Liver (tissue), 9 donors: Measurements from ENCODE around the gene CYB5D1. TPM values are rescaled to one million over a fixed set of nuclear protein-coding genes. Genes with fewer than 3 reads are reported as not detected.

Experiments used
- DNase-seq: peaks from one replicate; pipeline ENCODE4 v3.0.0-alpha.2; 2017; ENCODE audit warnings: low spot score
- H3K27ac ChIP-seq, 2 donors: one replicate each; pipeline ENCODE4 v1.7.0; 2013; ENCODE audit warnings: inconsistent platforms in 2 of 2, low read length in 2 of 2, control low read depth in 1 of 2, low read depth in 1 of 2, mild to moderate bottlenecking in 1 of 2
- H3K27me3 ChIP-seq, 4 donors: one replicate each; pipeline versions ENCODE4 v1.6.1 to v1.7.0; 2013; ENCODE audit warnings: low read length in 3 of 4, inconsistent platforms in 1 of 4, mild to moderate bottlenecking in 1 of 4, moderate library complexity in 1 of 4; ENCODE audit not compliant: control insufficient read depth in 4 of 4, insufficient read depth in 4 of 4
- H3K36me3 ChIP-seq, 4 donors: one replicate each; pipeline versions ENCODE4 v1.6.1 to v1.7.0; 2013; ENCODE audit warnings: low read length in 3 of 4, mild to moderate bottlenecking in 3 of 4, low read depth in 1 of 4, moderate library complexity in 1 of 4; ENCODE audit not compliant: control insufficient read depth in 4 of 4, insufficient read depth in 3 of 4
- H3K4me1 ChIP-seq, 4 donors: one replicate each; pipeline versions ENCODE4 v1.6.1 to v1.7.0; 2013; ENCODE audit warnings: low read length in 3 of 4, mild to moderate bottlenecking in 3 of 4, moderate library complexity in 1 of 4; ENCODE audit not compliant: control insufficient read depth in 4 of 4, insufficient read depth in 4 of 4
- H3K4me3 ChIP-seq, 3 donors: one replicate each; pipeline versions ENCODE4 v1.6.1 to v1.7.0; 2013; ENCODE audit warnings: low read length in 3 of 3, control low read depth in 1 of 3, low read depth in 1 of 3, mild to moderate bottlenecking in 1 of 3
- H3K9ac ChIP-seq, 2 donors: one replicate each; pipeline ENCODE4 v1.7.0; 2013; ENCODE audit warnings: low read length in 2 of 2, mild to moderate bottlenecking in 2 of 2, moderate library complexity in 2 of 2, control low read depth in 1 of 2, low read depth in 1 of 2
- H3K9me3 ChIP-seq, 4 donors: one replicate each; pipeline versions ENCODE4 v1.6.1 to v1.7.0; 2013; ENCODE audit warnings: low read length in 3 of 4; ENCODE audit not compliant: control insufficient read depth in 4 of 4
- EGR1 ChIP-seq, 2 donors: IDR thresholded peaks; 2 replicates each; pipeline ENCODE4 v1.6.1; 2016 to 2018; ENCODE audit warnings: antibody characterized with exemption in 2 of 2, low read depth in 2 of 2
- FOXA1 ChIP-seq: IDR thresholded peaks from 2 replicates; pipeline ENCODE4 v1.6.1; 2016; ENCODE audit warnings: antibody characterized with exemption
- FOXA2 ChIP-seq: IDR thresholded peaks from 2 replicates; pipeline ENCODE4 v1.6.1; 2016; ENCODE audit warnings: antibody characterized with exemption
- GABPA ChIP-seq, 2 donors: IDR thresholded peaks in 1 of 2; conservative IDR thresholded peaks in 1 of 2; 2 replicates each; pipeline ENCODE4 v1.6.1; 2016; ENCODE audit warnings: antibody characterized with exemption in 2 of 2, mild to moderate bottlenecking in 1 of 2, moderate library complexity in 1 of 2
- HNF4G ChIP-seq: IDR thresholded peaks from 2 replicates; pipeline ENCODE4 v1.6.1; 2016; ENCODE audit warnings: antibody characterized with exemption
- JUND ChIP-seq, 2 donors: IDR thresholded peaks; 2 replicates each; pipeline ENCODE4 v1.6.1; 2016; ENCODE audit warnings: antibody characterized with exemption in 2 of 2
- NR2F2 ChIP-seq: IDR thresholded peaks from 2 replicates; pipeline ENCODE4 v1.6.1; 2016; ENCODE audit warnings: antibody characterized with exemption
- RAD21 ChIP-seq, 2 donors: IDR thresholded peaks; 2 replicates each; pipeline ENCODE4 v1.6.1; 2016; ENCODE audit warnings: antibody characterized with exemption in 2 of 2, mild to moderate bottlenecking in 2 of 2
- RXRA ChIP-seq, 2 donors: IDR thresholded peaks; 2 replicates each; pipeline ENCODE4 v1.6.1; 2017 to 2018; ENCODE audit warnings: antibody characterized with exemption in 2 of 2, mild to moderate bottlenecking in 1 of 2
- SP1 ChIP-seq: IDR thresholded peaks from 2 replicates; pipeline ENCODE4 v1.6.1; 2018; ENCODE audit warnings: antibody characterized with exemption, mild to moderate bottlenecking
- TAF1 ChIP-seq: conservative IDR thresholded peaks from 2 replicates; pipeline ENCODE4 v1.6.1; 2016; ENCODE audit warnings: antibody characterized with exemption, mild to moderate bottlenecking
- YY1 ChIP-seq: IDR thresholded peaks from 2 replicates; pipeline ENCODE4 v1.6.1; 2016; ENCODE audit warnings: antibody characterized with exemption, mild to moderate bottlenecking
- WGBS: extraction: QIAGEN DNeasy Blood & Tissue Kit; methylation state at CpG from one replicate; pipeline ENCODE4 v1.1.7; 2013; 5-methylcytosine and 5-hydroxymethylcytosine counted together
- polyA plus RNA-seq, 2 donors: library from polyadenylated mRNA; stranded (reverse) in 1 of 2; unstranded in 1 of 2; fragments of 200-250 nt in 1 of 2; fragments of >200 nt in 1 of 2; fragmentation: Nextera tagmentation in 1 of 2; extraction: Ambion mirVana in 1 of 2; gene quantifications; one replicate each; pipeline versions ENCODE4 v1.2.1 to v1.2.3, GENCODE V29; 2013 to 2015
- total RNA-seq, 2 donors: library from RNA; depleted of rRNA; stranded (reverse); fragments of >200 nt; gene quantifications; one replicate each; pipeline ENCODE4 v1.2.3, GENCODE V29; 2014
- TF ChIP-seq, protein P1 (sequence below): IDR thresholded peaks from 2 replicates; pipeline ENCODE4 v1.6.1; 2016; ENCODE audit warnings: antibody characterized with exemption, mild to moderate bottlenecking
- TF ChIP-seq, protein P2 (sequence below): IDR thresholded peaks from 2 replicates; pipeline ENCODE4 v1.6.1; 2016; ENCODE audit warnings: antibody characterized with exemption
- TF ChIP-seq, protein P3 (sequence below): IDR thresholded peaks from 2 replicates; pipeline ENCODE4 v1.6.1; 2016; ENCODE audit warnings: antibody characterized with exemption
- TF ChIP-seq, protein P4 (sequence below): fragments of 150-350 bp; IDR thresholded peaks from 2 replicates; pipeline ENCODE4 v1.5.1; 2017; ENCODE audit warnings: improper control_type of control experiment, low read depth, low read length; ENCODE audit not compliant: missing input control
- donor health status: healthy.
- donor health status: healthy.
- donor health status: healthy.
- donor health status: healthy.
- donor health status: healthy.

CYB5D1 gene
- total and polyA plus RNA-seq, 4 donors, result 2.5 to 12.0 (median 6.6) TPM

DNA sequence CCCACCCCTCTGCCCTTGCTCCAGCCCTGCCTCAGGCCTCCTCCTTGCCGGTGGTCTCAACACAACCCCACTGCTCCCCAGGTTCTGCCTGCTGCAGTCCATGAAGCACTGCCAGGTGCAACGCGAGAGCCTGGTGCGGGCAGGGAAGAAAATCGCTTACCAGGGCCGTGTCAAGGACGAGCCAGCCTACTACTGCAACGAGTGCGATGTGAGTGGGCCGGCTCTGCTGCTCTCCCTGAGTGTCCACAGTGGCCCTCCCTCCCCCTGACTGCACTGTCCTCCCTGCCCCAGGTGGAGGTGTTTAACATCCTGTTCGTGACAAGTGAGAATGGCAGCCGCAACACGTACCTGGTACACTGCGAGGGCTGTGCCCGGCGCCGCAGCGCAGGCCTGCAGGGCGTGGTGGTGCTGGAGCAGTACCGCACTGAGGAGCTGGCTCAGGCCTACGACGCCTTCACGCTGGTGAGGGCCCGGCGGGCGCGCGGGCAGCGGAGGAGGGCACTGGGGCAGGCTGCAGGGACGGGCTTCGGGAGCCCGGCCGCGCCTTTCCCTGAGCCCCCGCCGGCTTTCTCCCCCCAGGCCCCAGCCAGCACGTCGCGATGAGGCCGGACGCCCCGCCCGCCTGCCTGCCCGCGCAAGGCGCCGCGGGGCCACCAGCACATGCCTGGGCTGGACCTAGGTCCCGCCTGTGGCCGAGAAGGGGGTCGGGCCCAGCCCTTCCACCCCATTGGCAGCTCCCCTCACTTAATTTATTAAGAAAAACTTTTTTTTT is 4.7 kb upstream of the CYB5D1 start (continued):
- TF ChIP-seq, protein P1, sequence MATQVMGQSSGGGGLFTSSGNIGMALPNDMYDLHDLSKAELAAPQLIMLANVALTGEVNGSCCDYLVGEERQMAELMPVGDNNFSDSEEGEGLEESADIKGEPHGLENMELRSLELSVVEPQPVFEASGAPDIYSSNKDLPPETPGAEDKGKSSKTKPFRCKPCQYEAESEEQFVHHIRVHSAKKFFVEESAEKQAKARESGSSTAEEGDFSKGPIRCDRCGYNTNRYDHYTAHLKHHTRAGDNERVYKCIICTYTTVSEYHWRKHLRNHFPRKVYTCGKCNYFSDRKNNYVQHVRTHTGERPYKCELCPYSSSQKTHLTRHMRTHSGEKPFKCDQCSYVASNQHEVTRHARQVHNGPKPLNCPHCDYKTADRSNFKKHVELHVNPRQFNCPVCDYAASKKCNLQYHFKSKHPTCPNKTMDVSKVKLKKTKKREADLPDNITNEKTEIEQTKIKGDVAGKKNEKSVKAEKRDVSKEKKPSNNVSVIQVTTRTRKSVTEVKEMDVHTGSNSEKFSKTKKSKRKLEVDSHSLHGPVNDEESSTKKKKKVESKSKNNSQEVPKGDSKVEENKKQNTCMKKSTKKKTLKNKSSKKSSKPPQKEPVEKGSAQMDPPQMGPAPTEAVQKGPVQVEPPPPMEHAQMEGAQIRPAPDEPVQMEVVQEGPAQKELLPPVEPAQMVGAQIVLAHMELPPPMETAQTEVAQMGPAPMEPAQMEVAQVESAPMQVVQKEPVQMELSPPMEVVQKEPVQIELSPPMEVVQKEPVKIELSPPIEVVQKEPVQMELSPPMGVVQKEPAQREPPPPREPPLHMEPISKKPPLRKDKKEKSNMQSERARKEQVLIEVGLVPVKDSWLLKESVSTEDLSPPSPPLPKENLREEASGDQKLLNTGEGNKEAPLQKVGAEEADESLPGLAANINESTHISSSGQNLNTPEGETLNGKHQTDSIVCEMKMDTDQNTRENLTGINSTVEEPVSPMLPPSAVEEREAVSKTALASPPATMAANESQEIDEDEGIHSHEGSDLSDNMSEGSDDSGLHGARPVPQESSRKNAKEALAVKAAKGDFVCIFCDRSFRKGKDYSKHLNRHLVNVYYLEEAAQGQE, result no peak
- TF ChIP-seq, protein P2, sequence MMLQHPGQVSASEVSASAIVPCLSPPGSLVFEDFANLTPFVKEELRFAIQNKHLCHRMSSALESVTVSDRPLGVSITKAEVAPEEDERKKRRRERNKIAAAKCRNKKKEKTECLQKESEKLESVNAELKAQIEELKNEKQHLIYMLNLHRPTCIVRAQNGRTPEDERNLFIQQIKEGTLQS, result no peak
- TF ChIP-seq SP1, result no peak
- no peak for TF ChIP-seq RXRA (IDR thresholded peaks at IDR 0.05)
- no peak for TF ChIP-seq NR2F2
- no peak for TF ChIP-seq FOXA1
- no peak for TF ChIP-seq RAD21 (IDR thresholded peaks at IDR 0.05)
- TF ChIP-seq TAF1, result no peak
- TF ChIP-seq EGR1 (IDR thresholded peaks at IDR 0.05; ENCODE audit: low read depth in 2 of 2), result no peak

DNA sequence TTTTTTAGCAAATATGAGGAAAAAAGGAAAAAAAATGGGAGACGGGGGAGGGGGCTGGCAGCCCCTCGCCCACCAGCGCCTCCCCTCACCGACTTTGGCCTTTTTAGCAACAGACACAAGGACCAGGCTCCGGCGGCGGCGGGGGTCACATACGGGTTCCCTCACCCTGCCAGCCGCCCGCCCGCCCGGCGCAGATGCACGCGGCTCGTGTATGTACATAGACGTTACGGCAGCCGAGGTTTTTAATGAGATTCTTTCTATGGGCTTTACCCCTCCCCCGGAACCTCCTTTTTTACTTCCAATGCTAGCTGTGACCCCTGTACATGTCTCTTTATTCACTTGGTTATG is 4.1 kb upstream of the CYB5D1 start:
- TF ChIP-seq GABPA (IDR thresholded peaks at IDR 0.05 in 1 of 2, conservative IDR thresholded peaks at IDR 0.05 in 1 of 2) (no peak), YY1 (no peak), JUND (IDR thresholded peaks at IDR 0.05) (no peak), SP1 (no peak), EGR1 (IDR thresholded peaks at IDR 0.05; ENCODE audit: low read depth in 2 of 2) (no peak)
- TF ChIP-seq, protein P2, result no peak
- H3K9me3 ChIP-seq, result no peaks in the 10 kb centered on the region
- 91% methylated on average over 21 of the region's 21 CpGs for WGBS

DNA sequence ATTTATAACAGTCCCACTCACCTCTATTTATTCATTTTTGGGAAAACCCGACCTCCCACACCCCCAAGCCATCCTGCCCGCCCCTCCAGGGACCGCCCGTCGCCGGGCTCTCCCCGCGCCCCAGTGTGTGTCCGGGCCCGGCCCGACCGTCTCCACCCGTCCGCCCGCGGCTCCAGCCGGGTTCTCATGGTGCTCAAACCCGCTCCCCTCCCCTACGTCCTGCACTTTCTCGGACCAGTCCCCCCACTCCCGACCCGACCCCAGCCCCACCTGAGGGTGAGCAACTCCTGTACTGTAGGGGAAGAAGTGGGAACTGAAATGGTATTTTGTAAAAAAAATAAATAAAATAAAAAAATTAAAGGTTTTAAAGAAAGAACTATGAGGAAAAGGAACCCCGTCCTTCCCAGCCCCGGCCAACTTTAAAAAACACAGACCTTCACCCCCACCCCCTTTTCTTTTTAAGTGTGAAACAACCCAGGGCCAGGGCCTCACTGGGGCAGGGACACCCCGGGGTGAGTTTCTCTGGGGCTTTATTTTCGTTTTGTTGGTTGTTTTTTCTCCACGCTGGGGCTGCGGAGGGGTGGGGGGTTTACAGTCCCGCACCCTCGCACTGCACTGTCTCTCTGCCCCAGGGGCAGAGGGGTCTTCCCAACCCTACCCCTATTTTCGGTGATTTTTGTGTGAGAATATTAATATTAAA is 3.6 kb upstream of the CYB5D1 start:
- no peak for DNase-seq
- Histone ChIP-seq H3K4me1 (peaks cover 5 to 37% (median 31%) of the 10 kb centered on the region in 4 donors), H3K9ac (no peak overlapping the region), H3K36me3 (peaks cover 15 to 34% (median 23%) of the 10 kb centered on the region in 4 donors), H3K27ac (no peak overlapping the region), H3K4me3 (no peak overlapping the region), H3K9me3 (no peaks in the 10 kb centered on the region), H3K27me3 (no peaks in the 10 kb centered on the region)
- WGBS, result 82% methylated on average over 31 of the region's 31 CpGs
- TF ChIP-seq TAF1 (no peak), FOXA2 (no peak), EGR1 (IDR thresholded peaks at IDR 0.05; ENCODE audit: low read depth in 2 of 2) (no peak), RXRA (IDR thresholded peaks at IDR 0.05) (no peak), FOXA1 (no peak), YY1 (no peak), RAD21 (IDR thresholded peaks at IDR 0.05) (no peak), HNF4G (no peak), NR2F2 (no peak), GABPA (IDR thresholded peaks at IDR 0.05 in 1 of 2, conservative IDR thresholded peaks at IDR 0.05 in 1 of 2) (no peak)
- TF ChIP-seq, protein P3, sequence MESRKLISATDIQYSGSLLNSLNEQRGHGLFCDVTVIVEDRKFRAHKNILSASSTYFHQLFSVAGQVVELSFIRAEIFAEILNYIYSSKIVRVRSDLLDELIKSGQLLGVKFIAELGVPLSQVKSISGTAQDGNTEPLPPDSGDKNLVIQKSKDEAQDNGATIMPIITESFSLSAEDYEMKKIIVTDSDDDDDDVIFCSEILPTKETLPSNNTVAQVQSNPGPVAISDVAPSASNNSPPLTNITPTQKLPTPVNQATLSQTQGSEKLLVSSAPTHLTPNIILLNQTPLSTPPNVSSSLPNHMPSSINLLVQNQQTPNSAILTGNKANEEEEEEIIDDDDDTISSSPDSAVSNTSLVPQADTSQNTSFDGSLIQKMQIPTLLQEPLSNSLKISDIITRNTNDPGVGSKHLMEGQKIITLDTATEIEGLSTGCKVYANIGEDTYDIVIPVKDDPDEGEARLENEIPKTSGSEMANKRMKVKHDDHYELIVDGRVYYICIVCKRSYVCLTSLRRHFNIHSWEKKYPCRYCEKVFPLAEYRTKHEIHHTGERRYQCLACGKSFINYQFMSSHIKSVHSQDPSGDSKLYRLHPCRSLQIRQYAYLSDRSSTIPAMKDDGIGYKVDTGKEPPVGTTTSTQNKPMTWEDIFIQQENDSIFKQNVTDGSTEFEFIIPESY, result no peak
- TF ChIP-seq, protein P4, sequence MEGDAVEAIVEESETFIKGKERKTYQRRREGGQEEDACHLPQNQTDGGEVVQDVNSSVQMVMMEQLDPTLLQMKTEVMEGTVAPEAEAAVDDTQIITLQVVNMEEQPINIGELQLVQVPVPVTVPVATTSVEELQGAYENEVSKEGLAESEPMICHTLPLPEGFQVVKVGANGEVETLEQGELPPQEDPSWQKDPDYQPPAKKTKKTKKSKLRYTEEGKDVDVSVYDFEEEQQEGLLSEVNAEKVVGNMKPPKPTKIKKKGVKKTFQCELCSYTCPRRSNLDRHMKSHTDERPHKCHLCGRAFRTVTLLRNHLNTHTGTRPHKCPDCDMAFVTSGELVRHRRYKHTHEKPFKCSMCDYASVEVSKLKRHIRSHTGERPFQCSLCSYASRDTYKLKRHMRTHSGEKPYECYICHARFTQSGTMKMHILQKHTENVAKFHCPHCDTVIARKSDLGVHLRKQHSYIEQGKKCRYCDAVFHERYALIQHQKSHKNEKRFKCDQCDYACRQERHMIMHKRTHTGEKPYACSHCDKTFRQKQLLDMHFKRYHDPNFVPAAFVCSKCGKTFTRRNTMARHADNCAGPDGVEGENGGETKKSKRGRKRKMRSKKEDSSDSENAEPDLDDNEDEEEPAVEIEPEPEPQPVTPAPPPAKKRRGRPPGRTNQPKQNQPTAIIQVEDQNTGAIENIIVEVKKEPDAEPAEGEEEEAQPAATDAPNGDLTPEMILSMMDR, result no peak
- TF ChIP-seq, protein P1, result no peak

More for the DNA sequence above, 4.1 kb upstream of the CYB5D1 start:
- H3K9ac ChIP-seq, result no peak overlapping the region
- H3K4me3 ChIP-seq, result no peak overlapping the region
- no peaks in the 10 kb centered on the region for H3K27me3 ChIP-seq
- no peak for DNase-seq
- H3K36me3 ChIP-seq, result peaks cover 15 to 38% (median 25%) of the 10 kb centered on the region in 4 donors
- peaks cover 5 to 32% (median 25%) of the 10 kb centered on the region in 4 donors for H3K4me1 ChIP-seq
- no peak overlapping the region for H3K27ac ChIP-seq
